Loucy (cell line): Measurements from ENCODE around the gene KREMEN1.

Source experiments
- H2AFZ ChIP-seq: fragments of 200-600 bp; sonication (generic); 2 replicates; pipeline ENCODE4 v1.6.0; 2016; ENCODE audit warnings: antibody characterized with exemption, mild to moderate bottlenecking, low read length, moderate library complexity
- H3F3A ChIP-seq: fragments of 200-600 bp; 2 replicates; pipeline ENCODE4 v1.6.0; 2016; ENCODE audit warnings: antibody characterized with exemption, low read depth, mild to moderate bottlenecking
- H3K27me3 ChIP-seq: fragments of 200-600 bp; sonication (generic); 2 replicates; pipeline ENCODE4 v1.6.1; 2014; ENCODE audit warnings: low read length, mild to moderate bottlenecking; ENCODE audit not compliant: insufficient read depth, poor library complexity, severe bottlenecking
- H3K36me3 ChIP-seq: fragments of 200-600 bp; sonication (generic); 2 replicates; pipeline ENCODE4 v1.6.1; 2016; ENCODE audit warnings: low read length; ENCODE audit not compliant: insufficient read depth
- H3K4me1 ChIP-seq: fragments of 200-600 bp; sonication (generic); 2 replicates; pipeline ENCODE4 v1.5.1; 2014; ENCODE audit warnings: low read length, mild to moderate bottlenecking; ENCODE audit not compliant: insufficient read depth, poor library complexity, severe bottlenecking
- H3K4me2 ChIP-seq: fragments of 200-600 bp; sonication (generic); 2 replicates; pipeline ENCODE4 v1.6.0; 2014; ENCODE audit warnings: antibody characterized with exemption, low read length, low read depth, mild to moderate bottlenecking; ENCODE audit not compliant: poor library complexity, severe bottlenecking
- H3K4me3 ChIP-seq: fragments of 200-600 bp; sonication (generic); 2 replicates; pipeline ENCODE4 v1.5.1; 2014; ENCODE audit warnings: low read length, mild to moderate bottlenecking, mixed read lengths; ENCODE audit not compliant: poor library complexity, severe bottlenecking
- H3K79me2 ChIP-seq: fragments of 200-600 bp; sonication (generic); 2 replicates; pipeline ENCODE4 v1.6.1; 2014; ENCODE audit warnings: low read length; ENCODE audit not compliant: insufficient read depth
- H3K9ac ChIP-seq: fragments of 200-600 bp; sonication (generic); 2 replicates; pipeline ENCODE4 v1.6.0; 2014; ENCODE audit warnings: mild to moderate bottlenecking, low read depth, low read length, moderate library complexity; ENCODE audit not compliant: poor library complexity, severe bottlenecking
- H3K9me2 ChIP-seq: fragments of 200-600 bp; sonication (generic); replicated peaks from 2 replicates; pipeline ENCODE4 v1.6.1; 2016; ENCODE audit warnings: low read depth, low read length, mixed read lengths
- H3K9me3 ChIP-seq: fragments of 200-600 bp; sonication (generic); 2 replicates; pipeline ENCODE4 v1.6.1; 2014; ENCODE audit warnings: mild to moderate bottlenecking, antibody characterized with exemption, low read length, low read depth; ENCODE audit not compliant: insufficient read depth
- H4K20me1 ChIP-seq: fragments of 200-600 bp; sonication (generic); 2 replicates; pipeline ENCODE4 v1.6.0; 2014; ENCODE audit warnings: antibody characterized with exemption, low read length, mild to moderate bottlenecking; ENCODE audit not compliant: insufficient read depth, poor library complexity, severe bottlenecking
- CTCF ChIP-seq: fragments of 200-600 bp; sonication (generic); conservative IDR thresholded peaks from 2 replicates; pipeline ENCODE4 v1.5.1; 2014; ENCODE audit warnings: mild to moderate bottlenecking, antibody characterized with exemption, low read length
- EZH2phosphoT487 ChIP-seq: fragments of 200-600 bp; IDR thresholded peaks from 2 replicates; pipeline ENCODE4 v1.6.1; 2018; ENCODE audit warnings: antibody characterized with exemption, mild to moderate bottlenecking, moderate library complexity, borderline replicate concordance

Gene KREMEN1

DNA sequence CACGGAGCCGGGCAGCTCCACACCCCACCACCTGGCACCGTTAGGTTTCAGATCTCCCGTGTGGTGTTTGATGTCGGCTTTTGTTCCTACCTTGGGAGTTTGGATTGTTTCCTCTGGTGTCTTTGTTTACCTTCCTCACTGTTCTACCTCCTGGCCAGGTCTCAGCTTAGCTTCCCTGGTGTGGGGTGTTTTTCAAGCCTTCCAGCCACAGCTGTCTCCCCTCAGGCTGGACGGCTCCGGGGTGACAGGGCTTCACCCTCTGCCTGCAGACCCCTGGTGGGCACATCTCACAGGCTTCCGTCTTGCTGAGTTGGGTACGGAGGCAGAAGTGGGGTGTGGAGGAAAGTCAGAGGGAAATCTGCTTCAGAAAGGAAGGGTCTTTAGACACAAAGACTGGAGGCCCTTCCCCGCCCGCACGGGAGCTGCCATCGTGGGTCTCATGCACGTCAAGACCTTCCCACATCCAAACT, 73.3 kb downstream of the KREMEN1 start:
- Histone ChIP-seq H3K9me2 (no peaks in the 10 kb centered on the region), H2AFZ (no peak overlapping the region), H3F3A (no peaks in the 10 kb centered on the region), H4K20me1 (no peaks in the 10 kb centered on the region), H3K4me1 (peaks cover 22% of the 10 kb centered on the region), H3K36me3 (no peaks in the 10 kb centered on the region), H3K4me3 (no peak overlapping the region), H3K79me2 (no peaks in the 10 kb centered on the region), H3K9ac (no peak overlapping the region), H3K4me2 (no peak overlapping the region), H3K27me3 (no peaks in the 10 kb centered on the region), H3K9me3 (no peaks in the 10 kb centered on the region)
- TF ChIP-seq CTCF: no peak
- no peak for TF ChIP-seq EZH2phosphoT487

GRCh38 chr22:29146771-29147170, 73.9 kb downstream of the KREMEN1 start:
- no peak for TF ChIP-seq EZH2phosphoT487
- TF ChIP-seq CTCF: no peak
- Histone ChIP-seq H3K79me2 (no peaks in the 10 kb centered on the region), H3K4me3 (no peak overlapping the region), H3K9ac (no peak overlapping the region), H3K4me2 (no peak overlapping the region), H3K27me3 (no peaks in the 10 kb centered on the region), H3F3A (no peaks in the 10 kb centered on the region), H4K20me1 (no peaks in the 10 kb centered on the region), H3K4me1 (peaks cover 16% of the 10 kb centered on the region), H3K9me2 (no peaks in the 10 kb centered on the region), H3K9me3 (no peaks in the 10 kb centered on the region), H2AFZ (no peak overlapping the region), H3K36me3 (no peaks in the 10 kb centered on the region)

- H3K9me3 ChIP-seq: no peaks in the 10 kb centered on the region
These were observed 74.6 kb downstream of the KREMEN1 start for GRCh38 chr22:29147331-29147899.

More at GRCh38 chr22:29147331-29147899, 74.6 kb downstream of the KREMEN1 start:
- Histone ChIP-seq H3K4me3 (no peak overlapping the region), H3F3A (no peaks in the 10 kb centered on the region), H2AFZ (no peak overlapping the region), H3K79me2 (no peaks in the 10 kb centered on the region), H3K4me2 (no peak overlapping the region), H3K9ac (no peak overlapping the region), H3K9me2 (no peaks in the 10 kb centered on the region), H3K4me1 (peaks cover 11% of the 10 kb centered on the region), H3K27me3 (no peaks in the 10 kb centered on the region), H3K36me3 (no peaks in the 10 kb centered on the region), H4K20me1 (no peaks in the 10 kb centered on the region)
- TF ChIP-seq EZH2phosphoT487 (no peak), CTCF (no peak)
